GM21367 (cell line): Measurements from ENCODE around the gene NPS.
A peak's percentile ranks its signal among the peaks of the same experiment; 100 is the strongest.

ENCODE experiments used
- ATAC-seq: cut with Tn5 transposase; IDR thresholded peaks from one replicate; pipeline ENCODE4 v1.9.1; 2021; ENCODE audit not compliant: unreplicated experiment

The NPS gene

GRCh38 chr10:127556916-127557315 lies 7.8 kb downstream of the NPS start:
- no peak for ATAC-seq

- ATAC-seq, result no peak
These were observed 12.5 kb downstream of the NPS start for GRCh38 chr10:127561647-127562046.

GRCh38 chr10:127563718-127564553 lies 14.8 kb downstream of the NPS start:
- ATAC-seq, result peak; percentile 73

GRCh38 chr10:127564644-127565043 lies 15.5 kb downstream of the NPS start:
- no peak for ATAC-seq

- ATAC-seq, result no peak
These were observed 16.5 kb downstream of the NPS start for GRCh38 chr10:127565583-127565982.

GRCh38 chr10:127569210-127569609 lies 20.1 kb downstream of the NPS start:
- ATAC-seq, result no peak

- no peak for ATAC-seq
These were observed 20.9 kb downstream of the NPS start for GRCh38 chr10:127570036-127570435.

GRCh38 chr10:127571386-127571785 lies 22.3 kb downstream of the NPS start:
- no peak for ATAC-seq

GRCh38 chr10:127576051-127576450 lies 26.9 kb downstream of the NPS start:
- ATAC-seq, result no peak

GRCh38 chr10:127576740-127577161 lies 27.6 kb downstream of the NPS start:
- ATAC-seq, result no peak

GRCh38 chr10:127577376-127578258 lies 28.5 kb downstream of the NPS start:
- ATAC-seq, result no peak

GRCh38 chr10:127578259-127578960 lies 29.3 kb downstream of the NPS start:
- no peak for ATAC-seq

GRCh38 chr10:127578961-127579305 lies 29.8 kb downstream of the NPS start:
- no peak for ATAC-seq

GRCh38 chr10:127579640-127580039 lies 30.5 kb downstream of the NPS start:
- ATAC-seq, result no peak

- ATAC-seq, result no peak
These were observed 31.7 kb downstream of the NPS start for GRCh38 chr10:127580822-127581221.

- ATAC-seq, result no peak
These were observed 36.5 kb downstream of the NPS start for GRCh38 chr10:127585519-127586023.

- ATAC-seq, result no peak
These were observed 38.7 kb downstream of the NPS start for GRCh38 chr10:127587668-127588365.

GRCh38 chr10:127592586-127592985 lies 43.5 kb downstream of the NPS start:
- ATAC-seq, result no peak

- no peak for ATAC-seq
These were observed 51.4 kb downstream of the NPS start for GRCh38 chr10:127600479-127600878.
